ENCODE data around the gene CERK.

Gene CERK

GRCh38 chr22:46679706-46680269 is 58.3 kb downstream of the CERK start:
- no peak overlapping the region for H3K4me3 ChIP-seq (ENCODE audit: low read depth, low read length)
- no peak for TF ChIP-seq POLR2A (IDR thresholded peaks at IDR 0.05; ENCODE audit: extremely low read depth, insufficient read length)
- TF ChIP-seq MYC (IDR thresholded peaks at IDR 0.05; ENCODE audit: low read depth, low read length) = no peak
- TF ChIP-seq MAX (IDR thresholded peaks at IDR 0.05; ENCODE audit: low read depth, low read length) = no peak
- TF ChIP-seq CTCF (IDR thresholded peaks at IDR 0.05; ENCODE audit: low read depth, low read length) = no peak
- DNase-seq (ENCODE audit: low read depth) = no peak

- no peak for DNase-seq (ENCODE audit: low read depth)
- TF ChIP-seq MYC (IDR thresholded peaks at IDR 0.05; ENCODE audit: low read depth, low read length) = no peak
- TF ChIP-seq POLR2A (IDR thresholded peaks at IDR 0.05; ENCODE audit: extremely low read depth, insufficient read length) = no peak
- TF ChIP-seq CTCF (IDR thresholded peaks at IDR 0.05; ENCODE audit: low read depth, low read length) = no peak
- no peak for TF ChIP-seq MAX (IDR thresholded peaks at IDR 0.05; ENCODE audit: low read depth, low read length)
- no peak overlapping the region for H3K4me3 ChIP-seq (ENCODE audit: low read depth, low read length)
These were observed 59.0 kb downstream of the CERK start for GRCh38 chr22:46678785-46679700.

- TF ChIP-seq MYC (IDR thresholded peaks at IDR 0.05; ENCODE audit: low read depth, low read length) = no peak
- no peak for TF ChIP-seq CTCF (IDR thresholded peaks at IDR 0.05; ENCODE audit: low read depth, low read length)
- TF ChIP-seq POLR2A (IDR thresholded peaks at IDR 0.05; ENCODE audit: extremely low read depth, insufficient read length) = no peak
- no peak for TF ChIP-seq MAX (IDR thresholded peaks at IDR 0.05; ENCODE audit: low read depth, low read length)
- H3K4me3 ChIP-seq (ENCODE audit: low read depth, low read length) = no peak overlapping the region
These were observed 59.9 kb downstream of the CERK start for GRCh38 chr22:46678003-46678657.

GRCh38 chr22:46677323-46678002 is 60.6 kb downstream of the CERK start:
- H3K4me3 ChIP-seq (ENCODE audit: low read depth, low read length) = no peak overlapping the region
- no peak for DNase-seq (ENCODE audit: low read depth)
- TF ChIP-seq MAX (IDR thresholded peaks at IDR 0.05; ENCODE audit: low read depth, low read length) (no peak), MYC (IDR thresholded peaks at IDR 0.05; ENCODE audit: low read depth, low read length) (no peak), CTCF (IDR thresholded peaks at IDR 0.05; ENCODE audit: low read depth, low read length) (no peak), POLR2A (IDR thresholded peaks at IDR 0.05; ENCODE audit: extremely low read depth, insufficient read length) (no peak)

More at GRCh38 chr22:46678003-46678657, 59.9 kb downstream of the CERK start:
- no peak for DNase-seq (ENCODE audit: low read depth)

- DNase-seq (ENCODE audit: low read depth) = no peak
- TF ChIP-seq CTCF (IDR thresholded peaks at IDR 0.05; ENCODE audit: low read depth, low read length) (no peak), POLR2A (IDR thresholded peaks at IDR 0.05; ENCODE audit: extremely low read depth, insufficient read length) (no peak), MYC (IDR thresholded peaks at IDR 0.05; ENCODE audit: low read depth, low read length) (no peak), MAX (IDR thresholded peaks at IDR 0.05; ENCODE audit: low read depth, low read length) (no peak)
These were observed 61.2 kb downstream of the CERK start for GRCh38 chr22:46676881-46677280.

More at GRCh38 chr22:46676881-46677280, 61.2 kb downstream of the CERK start:
- H3K4me3 ChIP-seq (ENCODE audit: low read depth, low read length) = no peak overlapping the region

Data from NB4 (cell line).